GM23338 (cell line): ENCODE measurements around the gene TBC1D5. TPM values are rescaled to one million over a fixed set of nuclear protein-coding genes. Genes with fewer than 3 reads are reported as not detected.
A peak's percentile ranks its signal among the peaks of the same experiment; 100 is the strongest.

Experiments
- ATAC-seq: fragments of 200-7000 bp; cut with Tn5 transposase; 3 replicates; pipeline ENCODE4 v1.9.1; 2020
- DNase-seq: peaks from one replicate; pipeline ENCODE4 v3.0.0-alpha.2; 2015; ENCODE audit warnings: low spot score
- H2AFZ ChIP-seq: fragments of 200-600 bp; sonication (generic); 2 replicates; pipeline ENCODE4 v1.8.0; 2016; ENCODE audit warnings: antibody characterized with exemption, mild to moderate bottlenecking, moderate library complexity
- H3F3A ChIP-seq: fragments of 200-600 bp; sonication (generic); replicated peaks from 2 replicates; pipeline ENCODE4 v1.8.0; 2017; ENCODE audit warnings: antibody characterized with exemption, mixed run types, low read depth
- H3K27ac ChIP-seq: fragments of 200-600 bp; sonication (generic); 2 replicates; pipeline ENCODE4 v1.6.1; 2016; ENCODE audit warnings: low read depth
- H3K27me3 ChIP-seq: fragments of 200-600 bp; sonication (generic); 2 replicates; pipeline ENCODE4 v1.8.0; 2016; ENCODE audit warnings: mild to moderate bottlenecking, mixed run types, moderate library complexity; ENCODE audit not compliant: insufficient read depth
- H3K36me3 ChIP-seq: fragments of 200-600 bp; sonication (generic); 2 replicates; pipeline ENCODE4 v1.8.0; 2016; ENCODE audit warnings: mild to moderate bottlenecking; ENCODE audit not compliant: insufficient read depth
- H3K4me1 ChIP-seq: fragments of 200-600 bp; sonication (generic); 2 replicates; pipeline ENCODE4 v1.8.0; 2016; ENCODE audit warnings: mild to moderate bottlenecking, moderate library complexity; ENCODE audit not compliant: insufficient read depth
- H3K4me2 ChIP-seq: fragments of 200-600 bp; sonication (generic); 2 replicates; pipeline ENCODE4 v1.7.1; 2017; ENCODE audit warnings: mixed run types
- H3K4me3 ChIP-seq: fragments of 200-600 bp; sonication (generic); 2 replicates; pipeline ENCODE4 v1.6.1; 2016; ENCODE audit warnings: mixed run types
- H3K79me2 ChIP-seq: fragments of 200-600 bp; sonication (generic); replicated peaks from 2 replicates; pipeline ENCODE4 v1.8.0; 2017; ENCODE audit warnings: mild to moderate bottlenecking; ENCODE audit not compliant: insufficient read depth
- H3K9me2 ChIP-seq: fragments of 200-600 bp; sonication (generic); 2 replicates; pipeline ENCODE4 v1.8.0; 2017; ENCODE audit not compliant: insufficient read depth
- H4K20me1 ChIP-seq: fragments of 200-600 bp; sonication (generic); replicated peaks from 2 replicates; pipeline ENCODE4 v1.8.0; 2017; ENCODE audit warnings: mild to moderate bottlenecking; ENCODE audit not compliant: insufficient read depth
- H3K27ac Mint-ChIP-seq: 2 replicates; pipeline ENCODE4 v1.8.0; 2020; ENCODE audit warnings: inconsistent platforms, mild to moderate bottlenecking, moderate library complexity, mixed read lengths
- H3K27me3 Mint-ChIP-seq: 3 replicates; pipeline ENCODE4 v1.8.0; 2022; ENCODE audit warnings: low read depth, mild to moderate bottlenecking, moderate library complexity, mixed read lengths, inconsistent platforms; ENCODE audit not compliant: insufficient read depth, poor library complexity
- H3K36me3 Mint-ChIP-seq: 3 replicates; pipeline ENCODE4 v1.8.0; 2021; ENCODE audit warnings: low read depth, mild to moderate bottlenecking, inconsistent platforms, moderate library complexity, mixed read lengths
- H3K4me1 Mint-ChIP-seq: 3 replicates; pipeline ENCODE4 v1.8.0; 2020; ENCODE audit warnings: mild to moderate bottlenecking, inconsistent platforms, mixed read lengths
- H3K4me3 Mint-ChIP-seq: 3 replicates; pipeline ENCODE4 v1.8.0; 2021; ENCODE audit warnings: moderate library complexity, mild to moderate bottlenecking, inconsistent platforms, mixed read lengths
- H3K9me3 Mint-ChIP-seq: 3 replicates; pipeline ENCODE4 v1.8.0; 2020; ENCODE audit warnings: moderate library complexity, mild to moderate bottlenecking, inconsistent platforms, mixed read lengths
- CREB1 ChIP-seq: fragments of 250-450 bp; sonication (Bioruptor Pico); IDR thresholded peaks from 2 replicates; pipeline ENCODE4 v1.5.0; 2020; ENCODE audit warnings: low read depth, mild to moderate bottlenecking, moderate library complexity
- ETS1 ChIP-seq: IDR thresholded peaks from 2 replicates; pipeline ENCODE4 v1.6.1; 2016; ENCODE audit warnings: antibody characterized with exemption
- EZH2 ChIP-seq: fragments of 200-600 bp; sonication (generic); IDR thresholded peaks from one replicate; pipeline ENCODE4 v1.8.0; 2017; ENCODE audit warnings: antibody characterized with exemption, mild to moderate bottlenecking, low read depth; ENCODE audit not compliant: unreplicated experiment
- JUNB ChIP-seq: IDR thresholded peaks from one replicate; pipeline ENCODE4 v1.6.1; 2016; ENCODE audit warnings: antibody characterized with exemption; ENCODE audit not compliant: unreplicated experiment
- NANOG ChIP-seq: IDR thresholded peaks from 2 replicates; pipeline ENCODE4 v1.6.1; 2016; ENCODE audit warnings: antibody characterized with exemption, borderline replicate concordance
- POLR2AphosphoS5 ChIP-seq: IDR thresholded peaks from 2 replicates; pipeline ENCODE4 v1.6.1; 2016; ENCODE audit warnings: antibody characterized with exemption, low read depth
- STAT1 ChIP-seq: IDR thresholded peaks from one replicate; pipeline ENCODE4 v1.6.1; 2016; ENCODE audit warnings: antibody characterized with exemption; ENCODE audit not compliant: unreplicated experiment
- ZNF114 ChIP-seq: fragments of 250-450 bp; sonication (Bioruptor Pico); IDR thresholded peaks from 2 replicates; pipeline ENCODE4 v1.5.0; 2020; ENCODE audit warnings: mild to moderate bottlenecking, moderate library complexity
- ZNF331 ChIP-seq: fragments of 250-450 bp; sonication (Bioruptor Pico); IDR thresholded peaks from 2 replicates; pipeline ENCODE4 v1.5.0; 2020; ENCODE audit warnings: low read depth, mild to moderate bottlenecking, moderate library complexity
- polyA plus RNA-seq: library from polyadenylated mRNA; unstranded; fragments of >200 nt; fragmentation: Nextera tagmentation; extraction: Ambion mirVana; gene quantifications from 2 replicates; pipeline ENCODE4 v1.2.1, GENCODE V29; 2016
- total RNA-seq: library from RNA; depleted of rRNA; stranded (reverse); fragments of >200 nt; shearing (Covaris generic); gene quantifications from 2 replicates; pipeline ENCODE4 v1.2.3, GENCODE V29; 2014
- TF ChIP-seq, protein P1 (sequence below): fragments of 250-450 bp; sonication (Bioruptor Pico); IDR thresholded peaks from 2 replicates; pipeline ENCODE4 v1.5.0; 2020; ENCODE audit warnings: mild to moderate bottlenecking, moderate library complexity
- TF ChIP-seq, protein P2 (sequence below): IDR thresholded peaks from one replicate; pipeline ENCODE4 v1.6.1; 2018; ENCODE audit warnings: antibody characterized with exemption; ENCODE audit not compliant: unreplicated experiment

TBC1D5 gene
- total and polyA plus RNA-seq, 2 experiments from 2014 or later: 21.8 to 48.1 TPM

GRCh38 chr3:17753632-17753992 lies 11.2 kb upstream of the TBC1D5 start (continued):
- TF ChIP-seq, protein P1, sequence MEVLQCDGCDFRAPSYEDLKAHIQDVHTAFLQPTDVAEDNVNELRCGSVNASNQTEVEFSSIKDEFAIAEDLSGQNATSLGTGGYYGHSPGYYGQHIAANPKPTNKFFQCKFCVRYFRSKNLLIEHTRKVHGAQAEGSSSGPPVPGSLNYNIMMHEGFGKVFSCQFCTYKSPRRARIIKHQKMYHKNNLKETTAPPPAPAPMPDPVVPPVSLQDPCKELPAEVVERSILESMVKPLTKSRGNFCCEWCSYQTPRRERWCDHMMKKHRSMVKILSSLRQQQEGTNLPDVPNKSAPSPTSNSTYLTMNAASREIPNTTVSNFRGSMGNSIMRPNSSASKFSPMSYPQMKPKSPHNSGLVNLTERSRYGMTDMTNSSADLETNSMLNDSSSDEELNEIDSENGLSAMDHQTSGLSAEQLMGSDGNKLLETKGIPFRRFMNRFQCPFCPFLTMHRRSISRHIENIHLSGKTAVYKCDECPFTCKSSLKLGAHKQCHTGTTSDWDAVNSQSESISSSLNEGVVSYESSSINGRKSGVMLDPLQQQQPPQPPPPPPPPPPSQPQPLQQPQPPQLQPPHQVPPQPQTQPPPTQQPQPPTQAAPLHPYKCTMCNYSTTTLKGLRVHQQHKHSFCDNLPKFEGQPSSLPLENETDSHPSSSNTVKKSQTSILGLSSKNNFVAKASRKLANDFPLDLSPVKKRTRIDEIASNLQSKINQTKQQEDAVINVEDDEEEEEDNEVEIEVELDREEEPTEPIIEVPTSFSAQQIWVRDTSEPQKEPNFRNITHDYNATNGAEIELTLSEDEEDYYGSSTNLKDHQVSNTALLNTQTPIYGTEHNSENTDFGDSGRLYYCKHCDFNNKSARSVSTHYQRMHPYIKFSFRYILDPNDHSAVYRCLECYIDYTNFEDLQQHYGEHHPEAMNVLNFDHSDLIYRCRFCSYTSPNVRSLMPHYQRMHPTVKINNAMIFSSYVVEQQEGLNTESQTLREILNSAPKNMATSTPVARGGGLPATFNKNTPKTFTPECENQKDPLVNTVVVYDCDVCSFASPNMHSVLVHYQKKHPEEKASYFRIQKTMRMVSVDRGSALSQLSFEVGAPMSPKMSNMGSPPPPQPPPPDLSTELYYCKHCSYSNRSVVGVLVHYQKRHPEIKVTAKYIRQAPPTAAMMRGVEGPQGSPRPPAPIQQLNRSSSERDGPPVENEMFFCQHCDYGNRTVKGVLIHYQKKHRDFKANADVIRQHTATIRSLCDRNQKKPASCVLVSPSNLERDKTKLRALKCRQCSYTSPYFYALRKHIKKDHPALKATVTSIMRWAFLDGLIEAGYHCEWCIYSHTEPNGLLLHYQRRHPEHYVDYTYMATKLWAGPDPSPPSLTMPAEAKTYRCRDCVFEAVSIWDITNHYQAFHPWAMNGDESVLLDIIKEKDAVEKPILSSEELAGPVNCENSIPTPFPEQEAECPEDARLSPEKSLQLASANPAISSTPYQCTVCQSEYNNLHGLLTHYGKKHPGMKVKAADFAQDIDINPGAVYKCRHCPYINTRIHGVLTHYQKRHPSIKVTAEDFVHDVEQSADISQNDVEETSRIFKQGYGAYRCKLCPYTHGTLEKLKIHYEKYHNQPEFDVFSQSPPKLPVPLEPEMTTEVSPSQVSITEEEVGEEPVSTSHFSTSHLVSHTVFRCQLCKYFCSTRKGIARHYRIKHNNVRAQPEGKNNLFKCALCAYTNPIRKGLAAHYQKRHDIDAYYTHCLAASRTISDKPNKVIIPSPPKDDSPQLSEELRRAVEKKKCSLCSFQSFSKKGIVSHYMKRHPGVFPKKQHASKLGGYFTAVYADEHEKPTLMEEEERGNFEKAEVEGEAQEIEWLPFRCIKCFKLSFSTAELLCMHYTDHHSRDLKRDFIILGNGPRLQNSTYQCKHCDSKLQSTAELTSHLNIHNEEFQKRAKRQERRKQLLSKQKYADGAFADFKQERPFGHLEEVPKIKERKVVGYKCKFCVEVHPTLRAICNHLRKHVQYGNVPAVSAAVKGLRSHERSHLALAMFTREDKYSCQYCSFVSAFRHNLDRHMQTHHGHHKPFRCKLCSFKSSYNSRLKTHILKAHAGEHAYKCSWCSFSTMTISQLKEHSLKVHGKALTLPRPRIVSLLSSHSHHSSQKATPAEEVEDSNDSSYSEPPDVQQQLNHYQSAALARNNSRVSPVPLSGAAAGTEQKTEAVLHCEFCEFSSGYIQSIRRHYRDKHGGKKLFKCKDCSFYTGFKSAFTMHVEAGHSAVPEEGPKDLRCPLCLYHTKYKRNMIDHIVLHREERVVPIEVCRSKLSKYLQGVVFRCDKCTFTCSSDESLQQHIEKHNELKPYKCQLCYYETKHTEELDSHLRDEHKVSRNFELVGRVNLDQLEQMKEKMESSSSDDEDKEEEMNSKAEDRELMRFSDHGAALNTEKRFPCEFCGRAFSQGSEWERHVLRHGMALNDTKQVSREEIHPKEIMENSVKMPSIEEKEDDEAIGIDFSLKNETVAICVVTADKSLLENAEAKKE: no peak
- TF ChIP-seq STAT1 (no peak), CREB1 (no peak), EZH2 (no peak), POLR2AphosphoS5 (no peak), NANOG (no peak), ZNF331 (CRISPR knock-in tag) (no peak)

DNA sequence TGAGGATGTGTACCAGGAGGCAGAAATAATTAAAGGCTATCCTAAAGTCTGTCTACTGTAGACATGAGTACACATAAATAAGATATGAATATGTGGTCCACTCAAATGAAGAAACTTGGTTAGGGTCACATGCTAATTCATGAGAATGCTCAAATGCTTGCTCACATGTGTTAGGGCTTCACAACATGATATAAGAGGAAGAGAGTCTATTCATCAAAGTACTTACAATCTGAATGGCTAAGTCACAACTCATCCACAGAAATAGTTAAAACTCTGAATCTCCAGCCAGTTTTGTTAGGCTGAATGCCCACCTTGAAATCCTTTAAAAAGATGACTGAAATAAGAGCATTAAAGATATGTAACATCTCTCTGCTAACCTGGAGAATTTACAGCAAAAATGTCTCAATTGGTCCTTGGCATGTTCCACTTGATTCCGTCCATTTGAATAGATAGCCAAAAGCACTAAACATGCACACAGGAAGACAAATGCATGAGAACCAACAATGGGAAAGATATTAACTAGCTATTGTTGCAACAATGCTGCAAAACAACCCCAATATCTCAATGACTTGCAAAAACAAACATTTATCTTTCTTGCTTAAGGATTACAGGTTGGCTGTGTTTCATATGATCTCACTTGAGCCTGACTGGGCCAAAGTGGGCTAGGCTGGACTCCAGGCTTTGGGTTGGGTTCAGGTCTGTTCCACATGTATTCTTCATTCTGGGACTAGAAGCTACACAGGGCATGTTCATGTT lies 10.6 kb upstream of the TBC1D5 start:
- DNase-seq: no peak
- no peak for ATAC-seq
- Mint-ChIP-seq H3K4me3 (no peak overlapping the region), H3K9me3 (no peaks in the 10 kb centered on the region), H3K36me3 (no peaks in the 10 kb centered on the region), H3K27me3 (no peaks in the 10 kb centered on the region), H3K27ac (no peak overlapping the region), H3K4me1 (peaks cover 5% of the 10 kb centered on the region)
- H4K20me1 ChIP-seq: no peaks in the 10 kb centered on the region
- no peaks in the 10 kb centered on the region for H3K27me3 ChIP-seq
- H3K36me3 ChIP-seq: no peaks in the 10 kb centered on the region
- H3F3A ChIP-seq: no peaks in the 10 kb centered on the region
- no peaks in the 10 kb centered on the region for H3K9me2 ChIP-seq
- H3K4me2 ChIP-seq: no peak overlapping the region
- no peaks in the 10 kb centered on the region for H3K79me2 ChIP-seq
- peak overlapping the region; percentile 69 for H2AFZ ChIP-seq
- H3K4me3 ChIP-seq: no peak overlapping the region
- no peak overlapping the region for H3K27ac ChIP-seq
- H3K4me1 ChIP-seq: no peaks in the 10 kb centered on the region
- TF ChIP-seq JUNB (no peak), ZNF114 (CRISPR knock-in tag) (no peak), ZNF331 (CRISPR knock-in tag) (no peak), CREB1 (no peak), EZH2 (no peak), ETS1 (no peak), STAT1 (no peak)
- TF ChIP-seq, protein P2, sequence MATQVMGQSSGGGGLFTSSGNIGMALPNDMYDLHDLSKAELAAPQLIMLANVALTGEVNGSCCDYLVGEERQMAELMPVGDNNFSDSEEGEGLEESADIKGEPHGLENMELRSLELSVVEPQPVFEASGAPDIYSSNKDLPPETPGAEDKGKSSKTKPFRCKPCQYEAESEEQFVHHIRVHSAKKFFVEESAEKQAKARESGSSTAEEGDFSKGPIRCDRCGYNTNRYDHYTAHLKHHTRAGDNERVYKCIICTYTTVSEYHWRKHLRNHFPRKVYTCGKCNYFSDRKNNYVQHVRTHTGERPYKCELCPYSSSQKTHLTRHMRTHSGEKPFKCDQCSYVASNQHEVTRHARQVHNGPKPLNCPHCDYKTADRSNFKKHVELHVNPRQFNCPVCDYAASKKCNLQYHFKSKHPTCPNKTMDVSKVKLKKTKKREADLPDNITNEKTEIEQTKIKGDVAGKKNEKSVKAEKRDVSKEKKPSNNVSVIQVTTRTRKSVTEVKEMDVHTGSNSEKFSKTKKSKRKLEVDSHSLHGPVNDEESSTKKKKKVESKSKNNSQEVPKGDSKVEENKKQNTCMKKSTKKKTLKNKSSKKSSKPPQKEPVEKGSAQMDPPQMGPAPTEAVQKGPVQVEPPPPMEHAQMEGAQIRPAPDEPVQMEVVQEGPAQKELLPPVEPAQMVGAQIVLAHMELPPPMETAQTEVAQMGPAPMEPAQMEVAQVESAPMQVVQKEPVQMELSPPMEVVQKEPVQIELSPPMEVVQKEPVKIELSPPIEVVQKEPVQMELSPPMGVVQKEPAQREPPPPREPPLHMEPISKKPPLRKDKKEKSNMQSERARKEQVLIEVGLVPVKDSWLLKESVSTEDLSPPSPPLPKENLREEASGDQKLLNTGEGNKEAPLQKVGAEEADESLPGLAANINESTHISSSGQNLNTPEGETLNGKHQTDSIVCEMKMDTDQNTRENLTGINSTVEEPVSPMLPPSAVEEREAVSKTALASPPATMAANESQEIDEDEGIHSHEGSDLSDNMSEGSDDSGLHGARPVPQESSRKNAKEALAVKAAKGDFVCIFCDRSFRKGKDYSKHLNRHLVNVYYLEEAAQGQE: no peak
